ENCODE results near the gene ORM2. TPM values are rescaled to one million over a fixed set of nuclear protein-coding genes. Genes with fewer than 3 reads are reported as not detected.

Gene ORM2
- total RNA-seq, 1 donor from 2014 or later, result not detected

GRCh38 chr9:114376586-114377445, 47.1 kb downstream of the ORM2 start:
- no peak for DNase-seq (ENCODE audit: low read depth)
- TF ChIP-seq CTCF (conservative IDR thresholded peaks at IDR 0.05; ENCODE audit: low read depth, low read length), result no peak
- H3K4me3 ChIP-seq (ENCODE audit: low read depth, low read length), result no peak overlapping the region

- no peak for DNase-seq (ENCODE audit: low read depth)
- no peak for TF ChIP-seq CTCF (conservative IDR thresholded peaks at IDR 0.05; ENCODE audit: low read depth, low read length)
- no peak overlapping the region for H3K4me3 ChIP-seq (ENCODE audit: low read depth, low read length)
Observed at GRCh38 chr9:114378016-114378415, 48.3 kb downstream of the ORM2 start.

- no peak for DNase-seq (ENCODE audit: low read depth)
- TF ChIP-seq CTCF (conservative IDR thresholded peaks at IDR 0.05; ENCODE audit: low read depth, low read length), result peak; percentile 14
- H3K4me3 ChIP-seq (ENCODE audit: low read depth, low read length), result no peak overlapping the region
Observed at GRCh38 chr9:114378883-114379282, 49.2 kb downstream of the ORM2 start.

Other genes starting within 250 kb of the ORM2 start
- 13.5 and 39.3 TPM in 2 replicates for gene KIF12, start 230.6 kb upstream of the ORM2 start, total RNA-seq
- 8.5 and 9.1 TPM in 2 replicates for gene COL27A1, start 174.3 kb upstream of the ORM2 start, total RNA-seq
- gene ORM1, start 6.8 kb upstream of the ORM2 start, total RNA-seq, result not detected in 2 replicates
- 14.6 and 20.4 TPM in 2 replicates for gene AKNA, start 58.1 kb downstream of the ORM2 start, total RNA-seq
- 1.7 and 5.2 TPM in 2 replicates for gene WHRN, start 175.6 kb downstream of the ORM2 start, total RNA-seq